IMR-90 (cell line): ENCODE data around the gene FAM120A. TPM values are rescaled to one million over a fixed set of nuclear protein-coding genes. Genes with fewer than 3 reads are reported as not detected.

Experiments
- ATAC-seq: fragments of 200-7000 bp; cut with Tn5 transposase; 2 replicates; pipeline ENCODE4 v1.9.1; 2020; ENCODE audit warnings: low read depth, mild to moderate bottlenecking, moderate library complexity
- BruUV-seq: library from RNA; stranded (reverse); fragments of 400-500 nt; replicated peaks from 2 replicates; lab custom pipeline; 2021; lab: Mats Ljungman, UMichigan
- CTCF ChIA-PET: fragments of 300-600 bp; formaldehyde crosslinking; extraction: SDS; loops from one replicate; lab custom pipeline; 2021; ENCODE audit warnings: antibody characterized with exemption; lab: Yijun Ruan, JAX
- POLR2A ChIA-PET: fragments of 300-600 bp; sonication (Branson Sonifier 250); formaldehyde crosslinking; loops from one replicate; lab custom pipeline; 2022; ENCODE audit warnings: antibody characterized with exemption; ENCODE audit not compliant: unreplicated experiment; lab: Charles Lee
- DNase-seq: peaks from one replicate; pipeline ENCODE4 v3.0.0; 2013
- H2AFZ ChIP-seq: replicated peaks from 2 replicates; pipeline ENCODE3; 2013; ENCODE audit warnings: low read length, mild to moderate bottlenecking; ENCODE audit not compliant: poor library complexity
- H2AK5ac ChIP-seq: 2 replicates; pipeline ENCODE4 v1.6.1; 2013; ENCODE audit warnings: low read depth, low read length, inconsistent platforms
- H2AK9ac ChIP-seq: replicated peaks from 2 replicates; pipeline ENCODE3; 2013; ENCODE audit warnings: mild to moderate bottlenecking, low read depth, low read length, moderate library complexity; ENCODE audit not compliant: poor library complexity
- H2BK120ac ChIP-seq: 2 replicates; pipeline ENCODE4 v1.6.1; 2013; ENCODE audit warnings: low read depth, low read length, inconsistent platforms
- H2BK15ac ChIP-seq: 3 replicates; pipeline ENCODE4 v1.6.1; 2013; ENCODE audit warnings: low read depth, low read length, inconsistent platforms
- H2BK20ac ChIP-seq: 2 replicates; pipeline ENCODE4 v1.6.1; 2013; ENCODE audit warnings: low read depth, mild to moderate bottlenecking, inconsistent platforms, low read length, moderate library complexity
- H2BK5ac ChIP-seq: 2 replicates; pipeline ENCODE4 v1.6.1; 2013; ENCODE audit warnings: mild to moderate bottlenecking, low read depth, low read length, inconsistent platforms; ENCODE audit not compliant: poor library complexity, severe bottlenecking
- H3K14ac ChIP-seq: replicated peaks from 2 replicates; pipeline ENCODE4 v1.6.1; 2013; ENCODE audit warnings: low read depth, low read length, inconsistent platforms
- H3K18ac ChIP-seq: 2 replicates; pipeline ENCODE4 v1.6.1; 2013; ENCODE audit warnings: low read depth, low read length, control low read depth
- H3K23ac ChIP-seq: 2 replicates; pipeline ENCODE4 v1.6.1; 2013; ENCODE audit warnings: low read depth, low read length, inconsistent platforms
- H3K27ac ChIP-seq: 2 replicates; pipeline ENCODE4 v1.5.1; 2013; ENCODE audit warnings: mild to moderate bottlenecking, control low read depth, low read length; ENCODE audit not compliant: insufficient read depth
- H3K27me3 ChIP-seq: 2 replicates; pipeline ENCODE4 v1.6.1; 2013; ENCODE audit warnings: low read length; ENCODE audit not compliant: control insufficient read depth, insufficient read depth
- H3K36me3 ChIP-seq: 2 replicates; pipeline ENCODE4 v1.6.1; 2013; ENCODE audit warnings: low read length, mixed read lengths; ENCODE audit not compliant: control insufficient read depth, insufficient read depth
- H3K4ac ChIP-seq: 2 replicates; pipeline ENCODE4 v1.6.1; 2013; ENCODE audit warnings: low read depth, low read length, inconsistent platforms
- H3K4me1 ChIP-seq: 2 replicates; pipeline ENCODE4 v1.6.1; 2013; ENCODE audit warnings: low read length, mixed read lengths; ENCODE audit not compliant: control insufficient read depth, insufficient read depth
- H3K4me2 ChIP-seq: 2 replicates; pipeline ENCODE4 v1.6.1; 2013; ENCODE audit warnings: low read depth, mild to moderate bottlenecking, control low read depth, low read length, moderate library complexity
- H3K4me3 ChIP-seq: 2 replicates; pipeline ENCODE4 v1.5.1; 2013; ENCODE audit warnings: low read depth, mild to moderate bottlenecking, control low read depth, low read length, moderate library complexity; ENCODE audit not compliant: insufficient read depth
- H3K56ac ChIP-seq: 2 replicates; pipeline ENCODE4 v1.6.1; 2013; ENCODE audit warnings: low read length, inconsistent platforms; ENCODE audit not compliant: insufficient read depth; ENCODE audit errors: extremely low read depth
- H3K79me1 ChIP-seq, 2 experiments: 2 replicates each; pipeline ENCODE4 v1.6.1; 2013; ENCODE audit warnings: low read length in 2 of 2, inconsistent platforms in 1 of 2, low read depth in 1 of 2
- H3K9ac ChIP-seq: 2 replicates; pipeline ENCODE4 v1.6.1; 2013; ENCODE audit warnings: low read depth, low read length, control low read depth
- H3K9me1 ChIP-seq: 2 replicates; pipeline ENCODE4 v1.6.1; 2013; ENCODE audit warnings: low read length, inconsistent platforms; ENCODE audit not compliant: insufficient read depth
- H3K9me3 ChIP-seq: 2 replicates; pipeline ENCODE4 v1.6.1; 2013; ENCODE audit warnings: low read length; ENCODE audit not compliant: control insufficient read depth, insufficient read depth
- H4K20me1 ChIP-seq: 2 replicates; pipeline ENCODE4 v1.6.1; 2013; ENCODE audit warnings: low read length, inconsistent platforms; ENCODE audit not compliant: insufficient read depth
- H4K5ac ChIP-seq: 2 replicates; pipeline ENCODE4 v1.6.1; 2013; ENCODE audit warnings: mild to moderate bottlenecking, low read depth, low read length, control low read depth
- H4K8ac ChIP-seq, 2 experiments: 2 replicates each; pipeline ENCODE4 v1.6.1; 2013; ENCODE audit warnings: low read depth in 2 of 2, low read length in 2 of 2, control low read depth in 1 of 2, inconsistent platforms in 1 of 2
- H4K91ac ChIP-seq: 2 replicates; pipeline ENCODE4 v1.6.1; 2013; ENCODE audit warnings: low read depth, low read length, inconsistent platforms; ENCODE audit not compliant: insufficient read depth
- BHLHE40 ChIP-seq: fragments of 150-350 bp; IDR thresholded peaks from 2 replicates; pipeline ENCODE4 v1.6.1; 2016; ENCODE audit warnings: mild to moderate bottlenecking, low read depth, low read length
- CEBPB ChIP-seq: IDR thresholded peaks from 2 replicates; pipeline ENCODE4 v1.6.1; 2012; ENCODE audit warnings: low read depth, low read length, improper control_type of control experiment
- CHD1 ChIP-seq: IDR thresholded peaks from 2 replicates; pipeline ENCODE4 v1.6.1; 2012; ENCODE audit warnings: low read depth, low read length, improper control_type of control experiment
- CTCF ChIP-seq: conservative IDR thresholded peaks from 2 replicates; pipeline ENCODE4 v1.5.1; 2012; ENCODE audit warnings: mild to moderate bottlenecking, low read depth, low read length, improper control_type of control experiment
- ELK1 ChIP-seq: fragments of 150-350 bp; IDR thresholded peaks from 2 replicates; pipeline ENCODE4 v1.6.1; 2016; ENCODE audit warnings: low read depth, mild to moderate bottlenecking, low read length, moderate library complexity, borderline replicate concordance
- FOS ChIP-seq: fragments of 150-350 bp; IDR thresholded peaks from 2 replicates; pipeline ENCODE4 v1.6.1; 2016; ENCODE audit warnings: low read depth, low read length
- MAFK ChIP-seq: IDR thresholded peaks from 2 replicates; pipeline ENCODE4 v1.6.1; 2012; ENCODE audit warnings: low read depth, low read length, improper control_type of control experiment
- MAZ ChIP-seq: IDR thresholded peaks from 2 replicates; pipeline ENCODE4 v1.6.1; 2012; ENCODE audit warnings: low read depth, mild to moderate bottlenecking, low read length, improper control_type of control experiment, moderate library complexity, borderline replicate concordance
- MXI1 ChIP-seq: IDR thresholded peaks from 2 replicates; pipeline ENCODE4 v1.6.1; 2012; ENCODE audit warnings: low read depth, mild to moderate bottlenecking, low read length, moderate library complexity, borderline replicate concordance
- NFE2L2 ChIP-seq: fragments of 150-350 bp; IDR thresholded peaks from 2 replicates; pipeline ENCODE4 v1.6.1; 2016; ENCODE audit warnings: low read depth, mild to moderate bottlenecking, low read length
- POLR2A ChIP-seq: IDR thresholded peaks from 2 replicates; pipeline ENCODE4 v1.6.1; 2012; ENCODE audit warnings: mild to moderate bottlenecking, low read depth, low read length
- RAD21 ChIP-seq: IDR thresholded peaks from 2 replicates; pipeline ENCODE4 v1.6.1; 2012; ENCODE audit warnings: low read length, improper control_type of control experiment
- RCOR1 ChIP-seq: IDR thresholded peaks from 2 replicates; pipeline ENCODE4 v1.6.1; 2012; ENCODE audit warnings: mild to moderate bottlenecking, low read length, improper control_type of control experiment; ENCODE audit not compliant: insufficient replicate concordance
- RFX5 ChIP-seq: IDR thresholded peaks from 2 replicates; pipeline ENCODE4 v1.8.0; 2012; ENCODE audit warnings: low read depth, mild to moderate bottlenecking, low read length, moderate library complexity
- SMC3 ChIP-seq: fragments of 150-350 bp; IDR thresholded peaks from 2 replicates; pipeline ENCODE4 v1.6.1; 2016; ENCODE audit warnings: low read depth, mild to moderate bottlenecking, antibody characterized with exemption, low read length, moderate library complexity
- USF2 ChIP-seq: fragments of 150-350 bp; IDR thresholded peaks from 2 replicates; pipeline ENCODE4 v1.6.1; 2017; ENCODE audit warnings: mild to moderate bottlenecking, antibody characterized with exemption, low read length, low read depth
- WGBS, 2 experiments: methylation state at CpG; one replicate each; pipeline versions ENCODE4 v1.1.5 to v1.1.7; 2013; ENCODE audit warnings: missing lambda C conversion rate in 2 of 2; ENCODE audit not compliant: insufficient read length in 1 of 2; ENCODE audit errors: extremely low coverage in 2 of 2; 5-methylcytosine and 5-hydroxymethylcytosine counted together
- dilution Hi-C: fragments of 300-500 bp; cut with HindIII; formaldehyde crosslinking; loops from one replicate; pipeline ENCODE4 v1.14.3; 2018; ENCODE audit warnings: low sequenced_read_pairs; ENCODE audit not compliant: unreplicated experiment
- in situ Hi-C: fragments of 300-500 bp; cut with MboI; formaldehyde crosslinking; loops from 3 replicates; pipeline ENCODE4 v1.14.3; 2019; ENCODE audit warnings: low sequenced_read_pairs, inconsistent platforms, mixed read lengths
- intact Hi-C: fragments of 100-400 bp; cut with micrococcal nuclease; formaldehyde crosslinking; loops from 2 replicates; pipeline ENCODE4 v1.10.0; 2022
- polyA plus RNA-seq, 3 experiments: library from polyadenylated mRNA; depleted of rRNA; stranded (reverse); fragments of >200 nt; gene quantifications; 2 replicates each; pipeline ENCODE4 v1.2.3, GENCODE V29; 2012; ENCODE audit warnings: low replicate concordance in 1 of 3
- total RNA-seq: library from RNA; depleted of rRNA; stranded (reverse); fragments of >200 nt; gene quantifications from 2 replicates; pipeline ENCODE4 v1.2.3, GENCODE V29; 2012

The FAM120A gene
- total and polyA plus RNA-seq, 2 of the 4 experiments (the other 2 are of a cell fraction): 61.6 to 75.1 TPM

- intact Hi-C loops: no loop called here
- DNase-seq: no peak
- H3K79me1 ChIP-seq: no peaks in the 10 kb centered on the region
- no peaks in the 10 kb centered on the region for H3K9me1 ChIP-seq
- ATAC-seq: no peak
- no peaks in the 10 kb centered on the region for H3K9me3 ChIP-seq
- no peak overlapping the region for H2AK5ac ChIP-seq
- H4K8ac ChIP-seq: no peak overlapping the region
- in situ Hi-C loops: loop anchor here (25.0 kb wide), 3 partner anchors 94 to 556 kb away; partner anchors contain the start of gene BARX1
- H3K4me3 ChIP-seq: no peak overlapping the region
- no CpG with 5 or more reads among the region's 5 CpGs for WGBS, 2 experiments
- H2BK15ac ChIP-seq: no peak overlapping the region
- CTCF ChIA-PET: no interaction called here
- no peak overlapping the region for H3K4ac ChIP-seq
- H3K18ac ChIP-seq: no peak overlapping the region
- H4K20me1 ChIP-seq: no peaks in the 10 kb centered on the region
- H3K14ac ChIP-seq: no peak overlapping the region
- no peak overlapping the region for H3K23ac ChIP-seq
- no peak overlapping the region for H2AK9ac ChIP-seq
- H2BK5ac ChIP-seq: no peak overlapping the region
- POLR2A ChIA-PET: no interaction called here
- dilution Hi-C loops: no loop called here
- H2BK120ac ChIP-seq: no peak overlapping the region
- no peak overlapping the region for H3K56ac ChIP-seq
- no peaks in the 10 kb centered on the region for H3K36me3 ChIP-seq
- H3K4me2 ChIP-seq: no peak overlapping the region
- no peaks in the 10 kb centered on the region for H3K4me1 ChIP-seq
- TF ChIP-seq CEBPB: no peak
- no peak for TF ChIP-seq SMC3
- TF ChIP-seq MXI1: no peak
- TF ChIP-seq RFX5: no peak
- no peak for TF ChIP-seq MAZ
- TF ChIP-seq ELK1: no peak
- no peak for TF ChIP-seq MAFK
- TF ChIP-seq CTCF: no peak
- no peak for TF ChIP-seq NFE2L2
- TF ChIP-seq BHLHE40: no peak
- TF ChIP-seq USF2: no peak
- TF ChIP-seq CHD1: no peak
- no peak for TF ChIP-seq FOS
- TF ChIP-seq POLR2A: no peak
- TF ChIP-seq RCOR1: no peak
- TF ChIP-seq RAD21: no peak
- no peak overlapping the region for H2BK20ac ChIP-seq
- H3K9ac ChIP-seq: no peak overlapping the region
- no peak overlapping the region for H3K27ac ChIP-seq
- no TSS peak for BruUV-seq
- H4K91ac ChIP-seq: no peak overlapping the region
- H2AFZ ChIP-seq: no peak overlapping the region
- no peak overlapping the region for H4K5ac ChIP-seq
- H3K27me3 ChIP-seq: peaks cover 6% of the 10 kb centered on the region; the same call in 1 of the 2 replicates
Observed at GRCh38 chr9:93406371-93406770, 45.1 kb upstream of the FAM120A start.
